HTERT RPE-1 (cell line): ENCODE results near the gene SCO2.
"Not testable (repeated sequence)": the region's sequence is repeated elsewhere in the genome, so short reads cannot be mapped to it uniquely, and the experiment has no call there.

Source experiments
- in situ Hi-C: fragments of 300-500 bp; cut with MboI; formaldehyde crosslinking; loops from 4 replicates; pipeline ENCODE4 v1.14.3; 2020; ENCODE audit warnings: low sequenced_read_pairs

The SCO2 gene

DNA sequence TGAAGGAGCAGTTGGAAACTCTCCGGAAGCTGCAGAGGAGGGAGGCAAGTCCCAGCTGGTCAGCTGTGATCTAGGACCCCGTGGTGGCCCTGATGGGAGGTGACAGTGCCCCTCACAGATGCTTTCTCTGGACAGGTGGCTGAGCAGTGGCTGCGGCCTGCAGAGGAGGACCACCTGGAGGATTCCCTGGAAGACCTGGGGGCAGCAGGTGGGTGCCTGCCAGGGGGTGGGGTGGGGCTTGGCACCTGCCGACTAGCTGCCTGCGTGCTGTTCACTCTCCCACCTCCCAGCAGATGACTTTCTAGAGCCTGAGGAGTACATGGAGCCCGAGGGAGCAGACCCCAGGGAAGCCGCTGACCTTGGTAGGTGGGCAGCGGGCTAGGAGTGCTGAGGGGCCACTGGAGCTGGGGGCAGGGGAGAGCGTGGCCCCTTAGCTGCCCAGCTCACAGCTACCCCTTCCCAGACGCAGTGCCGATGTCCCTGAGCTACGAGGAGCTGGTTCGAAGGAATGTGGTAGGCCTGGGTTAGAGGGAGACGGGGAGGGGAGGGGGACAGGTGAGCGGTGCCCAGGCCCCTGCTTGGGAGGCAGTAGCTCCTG lies 3.1 kb downstream of the SCO2 start:
- in situ Hi-C loops, result no loop called here

DNA sequence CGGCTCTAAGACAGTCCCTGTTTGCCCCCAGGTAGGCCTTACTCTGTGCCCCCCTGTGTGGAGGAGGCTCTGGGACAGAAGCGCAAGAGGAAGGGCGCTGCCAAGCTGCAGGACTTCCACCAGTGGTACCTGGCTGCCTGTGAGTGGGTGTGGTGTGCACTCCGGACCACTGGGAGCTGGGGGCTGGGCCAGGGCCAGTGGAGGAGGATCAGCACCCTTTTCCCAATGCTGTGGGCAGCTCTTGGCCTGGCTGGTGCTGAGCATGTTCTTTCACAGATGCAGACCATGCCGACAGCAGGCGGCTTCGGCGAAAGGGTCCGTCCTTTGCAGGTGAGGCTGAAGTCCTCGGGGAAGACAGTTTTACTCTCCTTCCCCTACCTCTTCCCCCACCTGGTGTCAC lies 3.7 kb downstream of the SCO2 start:
- in situ Hi-C loops, result no loop called here

DNA sequence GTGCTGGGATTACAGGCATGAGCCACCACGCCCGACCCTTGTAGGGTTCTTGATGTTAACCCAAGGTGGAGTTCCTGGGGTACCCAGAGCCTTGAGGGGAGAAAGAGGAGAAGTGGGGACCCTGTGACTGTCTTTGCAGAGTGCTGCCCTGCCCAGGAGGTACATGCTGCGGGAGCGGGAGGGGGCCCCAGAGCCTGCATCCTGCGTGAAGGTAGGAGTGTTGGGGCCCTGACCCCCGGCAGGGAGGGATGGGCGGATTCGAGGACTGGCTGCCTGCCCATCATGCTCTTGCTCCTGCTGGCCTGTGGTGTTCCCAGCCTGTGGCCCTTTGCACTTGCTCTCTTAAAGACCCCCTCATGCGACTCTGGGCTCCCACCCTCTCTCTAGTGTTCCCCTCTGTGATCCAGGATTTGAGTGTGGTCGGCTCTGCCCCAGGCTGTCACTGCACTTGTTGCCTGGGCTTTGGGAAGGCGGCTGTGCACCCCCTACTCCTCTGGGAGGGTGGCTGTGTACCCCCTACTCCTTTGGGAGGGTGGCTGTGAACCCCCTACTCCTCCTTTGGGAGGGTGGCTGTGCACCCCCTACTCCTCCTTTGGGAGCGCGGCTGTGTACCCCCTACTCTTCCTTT lies 4.5 kb downstream of the SCO2 start:
- in situ Hi-C loops, result no loop called here

DNA sequence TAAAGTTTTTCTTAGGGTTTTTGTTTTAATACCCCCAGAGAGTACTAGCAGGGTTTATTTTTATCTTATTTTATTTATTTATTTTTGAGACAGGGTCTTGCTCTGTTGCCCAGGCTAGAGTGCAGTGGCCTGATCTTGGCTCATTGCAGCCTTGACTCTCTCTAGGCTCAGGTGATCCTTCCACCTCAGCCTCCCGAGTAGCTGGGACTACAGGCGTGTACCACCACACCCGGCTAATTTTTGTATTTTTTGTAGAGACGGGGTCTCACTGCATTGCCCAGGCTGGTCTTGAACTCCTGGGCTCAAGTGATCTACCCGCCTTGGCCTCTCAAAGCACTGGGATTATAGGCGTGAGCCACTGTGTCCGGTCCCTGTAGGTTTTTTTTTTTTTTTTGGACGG lies 5.2 kb downstream of the SCO2 start:
- in situ Hi-C loops, result not testable (repeated sequence)

DNA sequence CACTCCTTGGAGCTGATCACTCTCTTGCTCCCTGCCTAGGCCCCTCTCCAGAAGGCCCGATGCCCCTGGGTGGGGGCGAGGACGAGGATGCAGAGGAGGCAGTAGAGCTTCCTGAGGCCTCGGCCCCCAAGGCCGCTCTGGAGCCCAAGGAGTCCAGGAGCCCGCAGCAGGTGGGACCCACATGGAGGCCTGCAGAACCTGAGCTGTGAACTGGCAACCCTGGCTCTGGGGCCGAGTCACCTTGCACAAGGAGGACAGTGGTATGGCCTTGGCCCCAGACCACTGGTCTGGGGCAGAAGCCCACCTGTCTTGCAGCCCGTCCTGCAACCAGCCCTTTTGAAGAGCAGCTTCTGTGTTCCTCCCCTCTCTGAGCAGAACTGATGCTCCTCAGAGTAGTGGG lies 6.2 kb downstream of the SCO2 start:
- in situ Hi-C loops, result no loop called here

DNA sequence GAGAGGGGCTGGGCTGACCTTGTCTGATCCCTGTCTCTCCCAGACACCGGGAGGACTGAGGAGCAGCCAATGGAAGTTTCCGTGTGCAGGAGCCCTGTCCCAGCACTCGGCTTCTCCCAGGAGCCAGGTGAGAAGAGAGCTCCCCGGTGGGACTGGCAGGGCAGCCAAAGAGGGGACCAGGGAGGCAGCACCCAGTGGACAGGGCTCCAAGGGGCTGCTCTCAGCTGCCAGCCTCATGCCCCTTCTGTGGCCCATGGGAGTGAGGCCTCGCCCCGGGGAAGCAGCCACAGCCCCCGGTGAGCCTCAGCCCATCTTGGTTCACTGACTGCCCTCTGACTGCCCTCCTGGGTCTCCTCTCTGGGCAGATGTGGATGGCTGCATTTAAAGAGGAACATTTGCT lies 6.8 kb downstream of the SCO2 start:
- in situ Hi-C loops, result no loop called here

DNA sequence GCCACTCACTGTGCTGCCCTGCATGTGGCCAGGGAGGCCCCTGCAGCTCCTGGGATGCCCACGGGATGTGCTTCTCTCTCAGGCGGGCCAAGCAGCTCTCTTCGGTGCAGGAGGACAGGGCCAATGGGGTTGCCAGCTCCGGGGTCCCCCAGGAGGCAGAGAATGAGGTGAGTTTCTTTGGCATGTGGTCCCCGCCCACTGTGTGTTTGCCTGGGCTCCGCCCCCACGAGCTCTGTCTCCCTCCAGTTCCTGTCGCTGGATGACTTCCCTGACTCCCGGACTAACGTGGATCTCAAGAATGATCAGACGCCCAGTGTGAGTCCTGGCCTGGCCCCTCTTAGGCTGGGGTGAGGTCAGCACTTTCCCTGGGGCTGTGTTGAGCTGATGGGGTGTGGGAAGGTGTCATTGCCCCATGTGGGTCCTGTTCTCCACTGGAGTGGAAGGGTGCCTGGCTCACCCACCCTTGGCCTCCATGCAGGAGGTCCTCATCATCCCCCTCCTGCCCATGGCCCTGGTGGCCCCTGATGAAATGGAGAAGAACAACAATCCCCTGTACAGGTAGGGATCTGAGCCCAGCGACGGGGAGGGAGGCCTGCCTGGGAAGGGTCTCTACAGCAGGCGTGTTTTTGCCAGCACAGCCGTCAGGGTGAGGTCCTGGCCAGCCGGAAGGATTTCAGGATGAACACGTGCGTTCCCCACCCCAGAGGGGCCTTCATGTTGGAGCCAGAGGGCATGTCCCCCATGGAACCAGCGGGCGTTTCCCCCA lies 7.7 kb downstream of the SCO2 start:
- in situ Hi-C loops, result no loop called here

DNA sequence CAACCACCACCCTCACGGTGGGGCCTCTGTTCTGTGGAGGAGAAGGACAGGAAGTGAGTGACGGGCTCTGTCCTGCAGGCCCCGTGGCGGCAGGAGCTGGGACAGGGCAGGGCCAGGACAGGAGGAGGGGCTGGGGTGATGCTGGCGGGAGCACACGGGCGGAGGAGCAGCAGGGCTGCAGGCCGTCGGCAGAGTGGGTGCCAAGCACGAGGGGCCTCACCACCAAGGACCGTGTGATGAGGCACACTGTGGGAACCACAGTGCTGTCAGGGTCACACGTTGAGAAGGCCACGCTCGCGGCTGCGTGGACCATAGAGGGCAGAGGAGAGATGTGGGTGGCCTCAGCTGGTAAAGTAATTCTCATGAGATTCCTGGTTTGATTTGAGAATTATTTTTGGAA lies 8.5 kb downstream of the SCO2 start:
- in situ Hi-C loops, result no loop called here

DNA sequence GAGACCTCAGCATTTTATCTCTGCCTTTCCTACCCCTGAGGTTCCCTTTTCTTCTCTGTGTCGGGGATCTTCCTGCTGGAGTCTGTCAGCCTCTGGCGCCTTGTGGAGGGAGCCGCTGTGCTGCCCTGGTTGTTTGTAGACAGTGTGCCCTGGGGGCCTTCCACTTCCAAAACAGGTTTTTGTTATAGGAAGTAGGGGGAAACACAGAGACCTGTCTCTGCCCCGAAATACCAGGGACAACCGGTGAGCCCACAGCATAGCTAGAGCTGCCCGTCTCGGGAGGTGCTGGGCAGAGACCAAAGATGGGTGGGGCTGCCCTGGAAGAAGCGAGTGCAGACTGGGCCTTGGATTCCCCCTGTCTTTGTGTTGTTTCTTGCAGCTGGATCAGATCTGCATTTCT lies 9.3 kb downstream of the SCO2 start:
- in situ Hi-C loops, result no loop called here

DNA sequence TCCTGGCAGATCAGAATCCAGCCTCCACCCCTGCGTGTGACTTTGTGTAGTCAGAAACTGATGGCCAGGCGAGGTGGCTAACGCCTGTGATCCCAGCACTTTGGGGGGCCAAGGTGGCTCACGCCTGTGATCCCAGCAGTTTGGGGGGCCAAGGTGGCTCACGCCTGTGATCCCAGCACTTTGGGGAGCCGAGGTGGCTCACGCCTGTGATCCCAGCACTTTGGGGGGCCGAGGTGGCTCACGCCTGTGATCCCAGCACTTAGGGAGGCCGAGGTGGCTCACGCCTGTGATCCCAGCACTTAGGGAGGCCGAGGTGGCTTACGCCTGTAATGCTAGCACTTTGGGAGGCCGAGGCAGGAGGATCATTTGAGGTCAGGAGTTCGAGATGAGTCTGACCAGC lies 12.2 kb downstream of the SCO2 start:
- in situ Hi-C loops, result no loop called here

DNA sequence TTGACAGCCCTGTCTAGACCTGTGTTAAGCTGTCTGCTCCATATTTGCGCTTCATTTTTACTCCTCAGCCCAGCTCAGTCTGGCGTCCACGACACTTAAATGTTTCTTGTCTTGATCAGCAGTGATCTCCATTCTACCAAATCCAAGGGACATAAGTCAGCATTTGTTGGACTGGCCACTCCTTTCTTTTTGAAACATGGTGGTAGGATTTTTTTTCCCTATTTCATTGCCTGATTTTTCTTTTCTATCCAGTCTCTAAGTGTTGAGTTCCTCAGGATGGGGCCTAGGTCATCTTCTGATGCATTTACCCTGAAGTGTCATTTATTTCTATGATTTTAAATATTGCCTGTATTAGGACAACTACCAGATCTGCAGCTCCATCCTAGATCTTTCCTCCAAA lies 16.5 kb downstream of the SCO2 start:
- in situ Hi-C loops, result no loop called here

DNA sequence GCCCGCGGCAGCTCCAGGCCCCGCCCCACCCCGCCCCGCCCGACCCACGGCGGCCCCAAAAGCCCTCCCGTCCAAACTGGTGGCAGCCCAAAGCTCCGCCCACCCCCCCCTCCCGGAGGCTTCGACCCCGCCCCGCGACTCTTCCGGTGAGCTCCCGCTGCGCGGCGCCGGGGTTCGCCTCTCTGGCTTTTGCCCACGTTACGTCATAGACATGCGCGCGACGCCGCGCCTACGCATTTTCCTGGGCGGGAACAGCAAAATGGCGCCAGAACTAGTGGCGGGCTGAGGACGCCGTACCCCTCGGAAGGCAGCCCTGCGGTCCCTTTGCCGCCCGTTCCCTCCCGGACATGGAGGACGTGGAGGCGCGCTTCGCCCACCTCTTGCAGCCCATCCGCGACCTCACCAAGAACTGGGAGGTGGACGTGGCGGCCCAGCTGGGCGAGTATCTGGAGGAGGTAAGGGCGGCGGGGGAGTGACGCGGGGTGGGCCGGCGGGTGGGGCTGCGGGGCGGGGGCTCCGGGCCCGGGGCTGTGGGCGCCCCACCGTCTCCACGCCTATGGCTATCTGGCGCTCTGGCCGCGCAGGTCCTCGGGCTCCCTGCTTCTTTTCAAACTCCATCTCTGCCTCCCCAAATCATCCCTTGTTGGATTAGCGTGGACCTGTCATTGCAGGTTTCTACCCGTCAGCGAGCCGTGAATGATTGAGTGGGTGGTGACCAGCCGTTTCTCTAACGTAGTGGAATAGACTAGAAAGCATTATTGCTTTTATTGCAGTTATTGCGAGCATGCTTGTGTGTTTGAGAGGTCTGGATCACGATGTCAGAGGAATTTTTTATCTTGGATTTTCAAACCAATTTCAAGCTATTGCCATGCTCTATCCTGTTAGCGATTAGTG lies 17.2 kb downstream of the SCO2 start, which contains the start of gene NCAPH2:
Gene NCAPH2 (plus strand): TSS at position 234 of the 894 bp plus-strand sequence. CDS start 114 bp downstream, at position 348.
- in situ Hi-C loops, result no loop called here

DNA sequence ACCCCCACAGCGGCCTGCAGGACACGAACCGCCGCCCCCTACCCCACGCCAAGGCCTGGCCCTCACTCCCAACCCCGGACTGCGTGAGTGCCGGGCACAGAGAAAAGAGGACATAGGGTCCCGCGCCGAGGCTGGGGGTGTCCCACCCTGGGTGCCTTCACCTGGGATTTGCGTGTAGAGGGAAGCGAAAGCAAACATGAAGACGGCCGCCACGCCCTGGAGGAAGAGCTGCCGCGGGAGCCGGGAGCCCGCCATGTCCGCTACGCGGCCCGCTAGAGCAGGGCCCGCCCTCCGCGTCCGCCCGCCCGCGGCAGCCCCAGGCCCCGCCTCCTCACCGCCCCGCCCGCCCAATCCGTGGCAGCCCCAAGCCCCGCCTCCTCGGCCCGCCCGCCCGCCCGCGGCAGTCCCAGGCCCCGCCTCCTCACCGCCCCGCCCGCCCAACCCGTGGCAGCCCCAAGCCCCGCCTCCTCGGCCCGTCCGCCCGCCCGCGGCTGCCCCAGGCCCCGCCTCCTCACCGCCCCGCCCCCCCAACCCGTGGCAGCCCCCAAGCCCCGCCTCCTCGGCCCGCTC lies 17.9 kb downstream of the SCO2 start, which contains the start of gene LMF2:
Gene LMF2 (minus strand): TSS at position 282 of the 570 bp plus-strand sequence. CDS start 27 bp downstream, at position 255.
- in situ Hi-C loops, result no loop called here

DNA sequence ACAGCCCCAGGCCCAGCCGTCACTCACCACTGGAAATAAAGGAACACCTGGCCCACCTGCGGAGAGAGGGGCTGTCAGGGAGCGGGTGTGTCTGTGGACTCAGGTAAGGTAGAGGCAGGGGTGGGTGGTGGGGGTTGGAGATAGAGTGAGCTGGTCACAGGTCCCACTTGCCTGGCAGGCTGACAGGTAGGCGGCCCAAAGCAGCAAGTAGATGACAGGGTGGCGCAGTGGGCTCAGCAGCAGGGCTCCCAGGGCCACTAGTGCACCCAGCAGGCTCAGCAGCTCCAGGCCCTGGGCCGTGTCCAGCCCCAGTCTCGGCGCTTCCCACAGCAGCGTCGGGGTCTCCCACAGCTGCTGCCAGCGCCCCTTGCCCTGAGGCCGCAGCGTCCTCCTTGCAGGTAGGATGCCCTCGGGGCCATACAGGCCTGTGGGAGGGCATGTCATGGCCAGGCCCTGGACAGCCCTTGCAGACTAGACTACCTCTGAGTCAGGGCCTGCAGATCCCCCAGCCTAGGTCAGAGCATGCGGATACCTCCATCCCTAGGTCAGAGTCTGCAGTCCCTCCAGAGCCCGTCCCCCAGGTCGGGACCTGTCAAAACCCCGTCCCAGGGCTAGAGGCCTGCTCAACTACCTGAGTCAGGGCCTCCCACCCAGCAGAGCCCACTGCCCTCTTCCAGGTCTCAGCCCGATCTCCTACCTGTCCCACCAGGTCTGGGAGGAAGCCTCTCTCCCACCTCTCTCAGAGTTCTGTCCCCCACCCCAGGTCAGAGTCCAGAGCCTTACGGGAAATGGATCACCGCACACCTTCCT lies 18.6 kb downstream of the SCO2 start:
- in situ Hi-C loops, result no loop called here

DNA sequence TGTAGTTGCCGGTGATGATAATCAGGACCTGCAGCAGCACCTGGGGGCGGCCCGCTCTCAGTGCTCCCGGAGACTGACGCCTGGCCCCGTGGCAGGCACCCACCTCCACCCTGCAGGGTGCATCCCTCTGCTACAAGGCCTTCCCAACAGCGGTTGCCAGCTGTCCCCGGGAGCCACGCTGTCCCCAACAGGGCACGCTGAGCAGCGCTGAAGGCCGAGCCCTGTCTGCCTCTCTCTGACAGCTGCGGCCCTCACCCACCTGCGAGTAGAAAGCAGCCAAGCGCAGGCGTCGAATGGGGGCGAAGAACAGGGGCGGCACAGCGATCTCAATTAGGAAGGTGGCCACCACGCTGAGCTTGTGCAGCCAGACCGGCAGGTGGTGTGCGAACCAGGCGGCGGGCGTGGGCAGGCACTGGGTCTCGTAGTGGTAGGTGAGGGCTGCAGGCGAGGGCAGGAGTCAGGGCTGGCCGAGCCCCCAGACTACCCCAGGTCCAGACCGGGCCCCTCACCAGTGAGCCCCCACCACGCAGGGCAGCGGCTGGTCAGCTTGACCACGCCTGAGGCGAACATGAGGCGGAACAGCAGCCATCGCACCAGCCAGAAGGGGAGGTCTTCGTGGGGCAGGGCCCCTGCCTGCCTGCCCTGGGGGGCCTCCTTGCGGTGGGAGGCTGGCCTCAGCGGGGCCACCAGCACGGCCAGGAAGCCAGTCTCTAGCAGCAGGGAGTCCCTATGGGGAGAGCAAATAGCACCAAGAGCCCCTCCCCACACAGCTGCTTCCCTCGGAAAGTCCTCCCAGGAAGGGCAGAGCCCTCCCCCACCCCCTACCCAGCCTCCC lies 19.4 kb downstream of the SCO2 start:
- in situ Hi-C loops, result no loop called here

DNA sequence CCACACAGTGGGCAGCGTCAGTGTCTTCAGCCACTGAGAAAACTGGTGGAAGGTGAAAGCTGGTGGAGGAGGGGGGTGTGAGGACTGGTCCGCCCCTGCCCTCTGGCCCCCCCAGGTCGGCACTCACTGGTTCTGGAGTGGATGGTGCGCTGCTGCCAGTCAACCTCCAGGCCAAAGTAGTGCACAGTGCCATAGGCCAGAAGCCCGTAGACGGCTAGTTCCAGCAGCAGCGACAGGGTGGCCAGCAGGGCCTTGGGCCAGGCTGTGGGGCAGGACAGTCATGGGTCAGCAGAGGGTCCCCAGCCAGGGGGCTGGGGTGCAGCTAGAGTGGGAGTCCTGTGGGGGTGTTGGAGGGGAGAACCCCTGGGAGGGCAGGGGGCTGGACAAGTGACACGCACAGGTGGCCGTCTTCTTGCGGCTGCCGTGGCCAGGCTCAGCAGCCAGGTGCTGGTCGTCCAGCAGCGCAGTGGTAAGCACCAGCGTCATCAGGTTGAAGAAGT lies 20.1 kb downstream of the SCO2 start:
- in situ Hi-C loops, result no loop called here

DNA sequence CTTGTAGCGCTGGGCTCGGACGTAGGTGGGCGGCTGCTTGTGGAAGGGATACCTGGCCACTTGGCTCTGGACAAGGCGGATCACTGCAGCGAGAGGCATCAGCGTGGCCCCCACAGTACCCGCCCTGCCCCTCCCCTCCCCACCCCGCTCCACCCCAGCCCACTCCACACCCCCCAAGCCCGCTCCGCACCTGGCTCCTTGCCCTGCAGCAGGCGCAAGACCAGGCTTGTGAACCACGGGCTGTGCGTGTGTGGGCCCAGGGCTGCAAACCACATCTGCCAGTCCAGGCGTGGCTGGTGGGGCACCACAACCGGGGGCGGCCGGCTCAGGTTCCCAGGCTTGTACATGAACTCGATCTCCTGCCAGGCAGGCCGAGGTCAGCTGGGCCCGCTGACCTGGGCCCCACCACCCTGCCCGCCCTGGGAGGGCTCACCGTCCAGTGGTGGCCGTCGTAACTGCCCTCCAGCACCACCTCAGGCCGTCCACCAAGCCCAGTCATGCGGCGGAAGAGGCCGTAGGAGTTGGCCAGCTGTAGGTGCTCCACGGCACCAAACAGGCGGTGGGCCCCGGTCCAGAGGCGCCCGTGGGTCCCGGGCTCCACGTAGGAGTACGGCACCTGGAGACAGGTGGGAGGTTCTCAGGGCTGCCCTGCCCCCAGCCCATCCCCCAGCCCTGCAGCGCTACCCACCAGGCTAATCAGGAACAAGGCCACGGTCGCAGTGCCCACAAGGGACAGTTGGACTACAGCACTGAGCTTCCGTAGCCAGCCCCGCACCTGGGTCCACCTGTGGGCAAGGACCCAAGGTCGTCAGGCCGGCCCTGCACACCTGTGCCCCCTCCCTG lies 20.8 kb downstream of the SCO2 start:
- in situ Hi-C loops, result no loop called here
